H7 (cell line): ENCODE results near the gene TAF3. TPM values are rescaled to one million over a fixed set of nuclear protein-coding genes. Genes with fewer than 3 reads are reported as not detected.

Experiments
- DNase-seq: peaks from one replicate; pipeline ENCODE4 v3.0.0; 2012
- H3K27me3 ChIP-seq: 2 replicates; pipeline ENCODE4 v1.6.0; 2011; ENCODE audit warnings: mild to moderate bottlenecking, low read length; ENCODE audit not compliant: control insufficient read depth, insufficient read depth
- H3K36me3 ChIP-seq: replicated peaks from 2 replicates; pipeline ENCODE4 v1.5.1; 2011; ENCODE audit warnings: low read length; ENCODE audit not compliant: control insufficient read depth, insufficient read depth
- H3K4me3 ChIP-seq: 2 replicates; pipeline ENCODE4 v1.5.1; 2011; ENCODE audit warnings: low read depth, mild to moderate bottlenecking, control low read depth, low read length, moderate library complexity; ENCODE audit not compliant: insufficient read depth
- total RNA-seq: library from RNA; depleted of rRNA; stranded (reverse); fragments of >200 nt; shearing (Covaris generic); gene quantifications from 2 replicates; pipeline ENCODE4 v1.2.3, GENCODE V29; 2014; rRNA removed

The TAF3 gene
- total RNA-seq, 1 experiment from 2014 or later, result 1.5 TPM

GRCh38 chr10:8065651-8066050, 247.3 kb downstream of the TAF3 start:
- Histone ChIP-seq H3K4me3 (no peak overlapping the region), H3K36me3 (no peaks in the 10 kb centered on the region), H3K27me3 (peaks cover 21% of the 10 kb centered on the region)
- DNase-seq, result no peak

- peaks cover 16% of the 10 kb centered on the region for H3K27me3 ChIP-seq
- H3K36me3 ChIP-seq, result no peaks in the 10 kb centered on the region
- no peak for DNase-seq
- no peak overlapping the region for H3K4me3 ChIP-seq
Observed at GRCh38 chr10:8066124-8066523, 247.8 kb downstream of the TAF3 start.

Other genes starting within 250 kb of the TAF3 start
- 0.67 and 1.9 TPM in 2 replicates for gene ITIH5, start 151.5 kb upstream of the TAF3 start, total RNA-seq
- gene ITIH2, start 115.2 kb upstream of the TAF3 start, total RNA-seq, result not detected in 2 replicates
- gene KIN, start 30.5 kb upstream of the TAF3 start, total RNA-seq, result 5.9 and 10.6 TPM in 2 replicates
- gene ATP5F1C, start 30.3 kb upstream of the TAF3 start, total RNA-seq, result 414 and 483 TPM in 2 replicates
- gene GATA3, start 236.2 kb downstream of the TAF3 start, total RNA-seq, result 0.11 and 1.1 TPM in 2 replicates